OCI-LY1 (cell line): ENCODE results near the gene PRG2.

ENCODE experiments used
- CTCF ChIP-seq: fragments of 200-600 bp; sonication (generic), shearing (Covaris generic); IDR thresholded peaks from 2 replicates; pipeline ENCODE4 v1.5.1; 2017; ENCODE audit warnings: mild to moderate bottlenecking, antibody characterized with exemption, low read length, moderate library complexity, mixed read lengths
- EZH2 ChIP-seq: fragments of 200-600 bp; sonication (generic), shearing (Covaris generic); IDR thresholded peaks from 2 replicates; pipeline ENCODE4 v1.8.0; 2017; ENCODE audit warnings: borderline replicate concordance, mixed run types, mild to moderate bottlenecking, antibody characterized with exemption, low read length, moderate library complexity, mixed read lengths

- TF ChIP-seq EZH2: no peak
- TF ChIP-seq CTCF: no peak
Observed at GRCh38 chr11:57347336-57347735, 43.1 kb downstream of the PRG2 start.
